Measurements from ENCODE around the gene UROC1.

The UROC1 gene

GRCh38 chr3:126439968-126440708, 77.4 kb downstream of the UROC1 start:
- no peak for DNase-seq (ENCODE audit: low read depth)

GRCh38 chr3:126439346-126439967, 78.1 kb downstream of the UROC1 start:
- no peak for DNase-seq (ENCODE audit: low read depth)

GRCh38 chr3:126438746-126439145, 78.8 kb downstream of the UROC1 start:
- DNase-seq (ENCODE audit: low read depth) = no peak

GRCh38 chr3:126438186-126438585, 79.4 kb downstream of the UROC1 start:
- no peak for DNase-seq (ENCODE audit: low read depth)

- no peak for DNase-seq (ENCODE audit: low read depth)
Observed at GRCh38 chr3:126436826-126437717, 80.5 kb downstream of the UROC1 start.

GRCh38 chr3:126435456-126436315, 81.9 kb downstream of the UROC1 start:
- no peak for DNase-seq (ENCODE audit: low read depth)

- DNase-seq (ENCODE audit: low read depth) = no peak
Observed at GRCh38 chr3:126434931-126435411, 82.6 kb downstream of the UROC1 start.

GRCh38 chr3:126434264-126434590, 83.3 kb downstream of the UROC1 start:
- no peak for DNase-seq (ENCODE audit: low read depth)

- no peak for DNase-seq (ENCODE audit: low read depth)
Observed at GRCh38 chr3:126433496-126434263, 83.9 kb downstream of the UROC1 start.

- DNase-seq (ENCODE audit: low read depth) = no peak
Observed at GRCh38 chr3:126433105-126433430, 84.5 kb downstream of the UROC1 start.

- no peak for DNase-seq (ENCODE audit: low read depth)
Observed at GRCh38 chr3:126432361-126433104, 85.0 kb downstream of the UROC1 start.
